HCT116 (cell line): ENCODE measurements around the gene NAGLU. TPM values are rescaled to one million over a fixed set of nuclear protein-coding genes. Genes with fewer than 3 reads are reported as not detected.
A peak's percentile ranks its signal among the peaks of the same experiment; 100 is the strongest.

Source experiments
- ATAC-seq: fragments of 200-7000 bp; cut with Tn5 transposase; 2 replicates; pipeline ENCODE4 v1.9.1; 2020; ENCODE audit warnings: mild to moderate bottlenecking, moderate library complexity
- BruUV-seq: library from RNA; stranded (reverse); fragments of 400-500 nt; replicated peaks from 2 replicates; lab custom pipeline; 2021; lab: Mats Ljungman, UMichigan
- CTCF ChIA-PET: fragments of 300-600 bp; sonication (Branson Sonifier 250); formaldehyde crosslinking; loops from one replicate; lab custom pipeline; 2021; ENCODE audit warnings: antibody characterized with exemption; lab: Charles Lee
- POLR2A ChIA-PET: fragments of 300-600, 350-600 bp; sonication (Branson Sonifier 250); formaldehyde crosslinking; loops from one replicate; lab custom pipeline; 2021; ENCODE audit warnings: antibody characterized with exemption; lab: Charles Lee
- RAD21 ChIA-PET, 2 experiments: fragments of 300-600 bp; sonication (Branson Sonifier 250); formaldehyde crosslinking; loops; one replicate each; lab custom pipeline; 2023; ENCODE audit warnings: low total read pairs in 2 of 2; ENCODE audit not compliant: uncharacterized antibody in 2 of 2, unreplicated experiment in 2 of 2, low non-redundant PET in 1 of 2; lab: Charles Lee
- DNase-seq: peaks from one replicate; pipeline ENCODE4 v3.0.0-alpha.2; 2010; ENCODE audit warnings: low read depth, low spot score
- H2AFZ ChIP-seq: fragments of 200-600 bp; shearing (Covaris generic), sonication (generic); 2 replicates; pipeline ENCODE4 v1.6.1; 2017; ENCODE audit warnings: low read depth, mixed run types, mixed read lengths, antibody characterized with exemption, low read length; ENCODE audit not compliant: poor library complexity, severe bottlenecking
- H3K27ac ChIP-seq: 2 replicates; pipeline ENCODE4 v1.5.1; 2012; ENCODE audit warnings: low read depth, low read length
- H3K27me3 ChIP-seq: fragments of 200-600 bp; sonication (generic); 2 replicates; pipeline ENCODE4 v1.6.1; 2016; ENCODE audit warnings: mixed run types, low read length, mixed read lengths; ENCODE audit not compliant: insufficient read depth
- H3K36me3 ChIP-seq, 2 experiments: fragments of 200-500 bp in 1 of 2; fragments of 200-600 bp in 1 of 2; sonication (Bioruptor generic) in 1 of 2; sonication (generic) in 1 of 2; 2 replicates each; pipeline versions ENCODE4 v1.5.1 to v1.6.1; 2014 to 2016; ENCODE audit warnings: low read length in 2 of 2, inconsistent platforms in 1 of 2, mixed read lengths in 1 of 2, mixed run types in 1 of 2; ENCODE audit not compliant: insufficient read depth in 2 of 2, control insufficient read depth in 1 of 2
- H3K4me1 ChIP-seq, 2 experiments: fragments of 200-600 bp in 1 of 2; sonication (generic) in 1 of 2; 2 replicates each; pipeline versions ENCODE4 v1.5.1 to v1.6.1; 2012 to 2017; ENCODE audit warnings: low read length in 2 of 2, inconsistent platforms in 1 of 2, mild to moderate bottlenecking in 1 of 2, mixed read lengths in 1 of 2, mixed run types in 1 of 2, moderate library complexity in 1 of 2; ENCODE audit not compliant: insufficient read depth in 2 of 2, control insufficient read depth in 1 of 2
- H3K4me2 ChIP-seq: fragments of 200-600 bp; sonication (generic); 2 replicates; pipeline ENCODE4 v1.6.1; 2017; ENCODE audit warnings: mixed run types, low read length, mixed read lengths
- H3K4me3 ChIP-seq, 2 experiments: fragments of 200-600 bp in 1 of 2; sonication (generic) in 1 of 2; replicated peaks in 1 of 2; 2 replicates each; pipeline ENCODE4 v1.5.1; 2011 to 2016; ENCODE audit warnings: low read length in 2 of 2, control low read depth in 1 of 2, low read depth in 1 of 2, mild to moderate bottlenecking in 1 of 2, mixed read lengths in 1 of 2, mixed run types in 1 of 2
- H3K79me2 ChIP-seq: fragments of 200-600 bp; sonication (generic); 2 replicates; pipeline ENCODE4 v1.6.1; 2017; ENCODE audit warnings: mild to moderate bottlenecking, mixed run types, low read length, moderate library complexity, mixed read lengths; ENCODE audit not compliant: insufficient read depth
- H3K9ac ChIP-seq: fragments of 200-600 bp; sonication (generic); 2 replicates; pipeline ENCODE4 v1.6.1; 2016; ENCODE audit warnings: low read length, mixed read lengths
- H3K9me2 ChIP-seq: fragments of 200-600 bp; sonication (generic), shearing (Covaris generic); 2 replicates; pipeline ENCODE4 v1.6.1; 2017; ENCODE audit warnings: mixed run types, mild to moderate bottlenecking, moderate library complexity; ENCODE audit not compliant: insufficient read depth
- H3K9me3 ChIP-seq, 2 experiments: fragments of 200-500 bp in 1 of 2; fragments of 200-600 bp in 1 of 2; sonication (Bioruptor generic) in 1 of 2; sonication (generic) in 1 of 2; 2 replicates each; pipeline ENCODE4 v1.6.1; 2014 to 2017; ENCODE audit warnings: low read length in 2 of 2, mixed read lengths in 2 of 2, inconsistent platforms in 1 of 2, low read depth in 1 of 2, mild to moderate bottlenecking in 1 of 2, mixed run types in 1 of 2, moderate library complexity in 1 of 2; ENCODE audit not compliant: control insufficient read depth in 1 of 2, insufficient read depth in 1 of 2
- H4K20me1 ChIP-seq: fragments of 200-600 bp; sonication (generic), shearing (Covaris generic); 2 replicates; pipeline ENCODE4 v1.6.1; 2017; ENCODE audit warnings: mixed run types, mild to moderate bottlenecking, moderate library complexity; ENCODE audit not compliant: insufficient read depth
- POLR2A ChIP-seq: IDR thresholded peaks from 2 replicates; pipeline ENCODE4 v1.7.0; 2011; ENCODE audit warnings: borderline replicate concordance; ENCODE audit not compliant: insufficient read depth, insufficient read length; ENCODE audit errors: extremely low read depth
- SIN3A ChIP-seq: IDR thresholded peaks from 2 replicates; pipeline ENCODE4 v1.6.1; 2012; ENCODE audit warnings: low read depth
- ZFX ChIP-seq: fragments of 450-650 bp; IDR thresholded peaks from 2 replicates; pipeline ENCODE4 v1.6.1; 2017
- intact Hi-C: fragments of 100-400 bp; cut with micrococcal nuclease; formaldehyde crosslinking; loops from 2 replicates; pipeline ENCODE4 v1.10.0; 2022
- total RNA-seq: library from RNA; stranded (reverse); gene quantifications from one replicate; pipeline ENCODE4 v1.2.1, GENCODE V29; 2021; ENCODE audit not compliant: unreplicated experiment
- TF ChIP-seq, protein P1 (sequence below): IDR thresholded peaks from 2 replicates; pipeline ENCODE4 v1.6.1; 2011; ENCODE audit warnings: mild to moderate bottlenecking, low read length, moderate library complexity; ENCODE audit not compliant: insufficient replicate concordance; ENCODE audit errors: extremely low read depth

NAGLU gene
- total RNA-seq, 1 experiment from 2014 or later: 17.7 TPM

DNA sequence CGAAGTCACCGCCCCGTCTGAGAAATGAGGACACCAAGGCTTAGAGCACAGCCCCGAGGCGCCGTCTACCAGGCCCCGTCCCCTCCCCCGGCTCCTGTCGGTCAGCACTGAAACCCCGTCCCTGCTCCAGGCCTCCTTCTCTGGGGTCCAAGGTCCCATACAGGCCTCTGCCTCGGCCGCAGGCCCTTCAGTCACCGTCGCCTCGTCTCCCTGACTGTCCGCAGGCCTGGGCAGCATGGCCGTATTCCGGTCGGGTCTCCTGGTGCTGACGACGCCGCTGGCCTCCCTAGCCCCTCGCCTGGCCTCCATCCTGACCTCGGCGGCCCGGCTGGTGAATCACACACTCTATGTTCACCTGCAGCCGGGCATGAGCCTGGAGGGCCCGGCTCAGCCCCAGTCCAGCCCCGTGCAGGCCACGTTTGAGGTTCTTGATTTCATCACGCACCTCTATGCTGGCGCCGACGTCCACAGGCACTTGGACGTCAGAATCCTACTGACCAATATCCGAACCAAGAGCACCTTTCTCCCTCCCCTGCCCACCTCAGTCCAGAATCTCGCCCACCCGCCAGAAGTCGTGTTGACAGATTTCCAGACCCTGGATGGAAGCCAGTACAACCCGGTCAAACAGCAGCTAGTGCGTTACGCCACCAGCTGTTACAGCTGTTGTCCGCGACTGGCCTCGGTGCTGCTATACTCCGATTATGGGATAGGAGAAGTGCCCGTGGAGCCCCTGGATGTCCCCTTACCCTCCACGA lies 26.5 kb downstream of the NAGLU start:
- ATAC-seq: peak; percentile 41
- intact Hi-C loops: no loop called here
- CTCF ChIA-PET: interaction anchor here (0.7 kb wide), 1 partner anchor 35 kb away, joined by 3 read pairs; no protein-coding TSS in a partner anchor
- H3K9me3 ChIP-seq: no peaks in the 10 kb centered on the region
- H3K27me3 ChIP-seq: no peaks in the 10 kb centered on the region
- BruUV-seq: TSS peak; percentile 72
- H3K9me2 ChIP-seq: no peaks in the 10 kb centered on the region
- H3K79me2 ChIP-seq: peaks cover 34% of the 10 kb centered on the region
- H3K4me3 ChIP-seq: peak overlapping the region; percentile 99 to 100
- H3K4me2 ChIP-seq: peak overlapping the region; percentile 99
- POLR2A ChIA-PET: no interaction called here
- H3K27ac ChIP-seq: peak overlapping the region; percentile 89
- peaks cover 30 to 51% of the 10 kb centered on the region in 2 experiments for H3K4me1 ChIP-seq
- H4K20me1 ChIP-seq: no peaks in the 10 kb centered on the region
- RAD21 ChIA-PET: no interaction called here
- H3K9ac ChIP-seq: peak overlapping the region; percentile 99
- peaks cover 10 to 27% of the 10 kb centered on the region in 2 experiments; a peak in 3 of 4 replicates for H3K36me3 ChIP-seq
- TF ChIP-seq, protein P1, sequence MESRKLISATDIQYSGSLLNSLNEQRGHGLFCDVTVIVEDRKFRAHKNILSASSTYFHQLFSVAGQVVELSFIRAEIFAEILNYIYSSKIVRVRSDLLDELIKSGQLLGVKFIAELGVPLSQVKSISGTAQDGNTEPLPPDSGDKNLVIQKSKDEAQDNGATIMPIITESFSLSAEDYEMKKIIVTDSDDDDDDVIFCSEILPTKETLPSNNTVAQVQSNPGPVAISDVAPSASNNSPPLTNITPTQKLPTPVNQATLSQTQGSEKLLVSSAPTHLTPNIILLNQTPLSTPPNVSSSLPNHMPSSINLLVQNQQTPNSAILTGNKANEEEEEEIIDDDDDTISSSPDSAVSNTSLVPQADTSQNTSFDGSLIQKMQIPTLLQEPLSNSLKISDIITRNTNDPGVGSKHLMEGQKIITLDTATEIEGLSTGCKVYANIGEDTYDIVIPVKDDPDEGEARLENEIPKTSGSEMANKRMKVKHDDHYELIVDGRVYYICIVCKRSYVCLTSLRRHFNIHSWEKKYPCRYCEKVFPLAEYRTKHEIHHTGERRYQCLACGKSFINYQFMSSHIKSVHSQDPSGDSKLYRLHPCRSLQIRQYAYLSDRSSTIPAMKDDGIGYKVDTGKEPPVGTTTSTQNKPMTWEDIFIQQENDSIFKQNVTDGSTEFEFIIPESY: no peak
- peak; percentile 92 for TF ChIP-seq ZFX
- TF ChIP-seq, all 23 proteins: peak for 1
- DNase-seq: no peak
- no peak overlapping the region for H2AFZ ChIP-seq

DNA sequence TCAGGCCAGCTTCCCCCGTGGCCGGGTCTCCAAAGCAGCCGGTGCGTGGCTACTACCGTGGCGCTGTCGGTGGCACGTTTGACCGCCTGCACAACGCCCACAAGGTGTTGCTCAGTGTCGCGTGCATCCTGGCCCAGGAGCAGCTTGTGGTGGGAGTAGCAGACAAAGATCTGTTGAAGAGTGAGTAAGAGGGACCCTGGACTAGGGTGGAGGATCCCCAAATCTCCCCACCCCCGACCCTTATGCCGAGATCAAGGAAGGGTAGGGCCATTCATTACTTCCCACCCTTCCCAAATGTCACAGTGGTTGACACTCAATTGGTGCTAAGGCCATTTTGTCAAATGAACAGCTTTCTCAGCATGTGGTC lies 27.1 kb downstream of the NAGLU start:
- no peak for ATAC-seq
- ChIA-PET RAD21 (no interaction called here), POLR2A (no interaction called here)

More for the DNA sequence above, 27.1 kb downstream of the NAGLU start:
- H3K4me3 ChIP-seq: peak overlapping the region; percentile 99 to 100
- BruUV-seq: no TSS peak
- no peaks in the 10 kb centered on the region for H3K9me2 ChIP-seq
- H3K4me2 ChIP-seq: peak overlapping the region; percentile 99
- peaks cover 30 to 55% of the 10 kb centered on the region in 2 experiments for H3K4me1 ChIP-seq
- peak overlapping the region; percentile 99 for H3K9ac ChIP-seq
- no peak overlapping the region for H2AFZ ChIP-seq
- peaks cover 10 to 27% of the 10 kb centered on the region in 2 experiments; a peak in 3 of 4 replicates for H3K36me3 ChIP-seq
- CTCF ChIA-PET: interaction anchor here (0.7 kb wide), 1 partner anchor 36 kb away, joined by 3 read pairs; no protein-coding TSS in a partner anchor
- intact Hi-C loops: no loop called here
- TF ChIP-seq POLR2A (no peak), SIN3A (0 out of 2 replicates have a peak, but pooled peaks have one; percentile 17)
- peaks cover 39% of the 10 kb centered on the region for H3K79me2 ChIP-seq
- no peaks in the 10 kb centered on the region for H3K9me3 ChIP-seq
- H3K27me3 ChIP-seq: no peaks in the 10 kb centered on the region
- peak overlapping the region; percentile 89 for H3K27ac ChIP-seq
- DNase-seq: no peak
- H4K20me1 ChIP-seq: no peaks in the 10 kb centered on the region
